MM.1S (cell line): ENCODE measurements around the gene CAMK2G.

Source experiments
- EZH2 ChIP-seq: fragments of 300-600 bp; sonication (generic); optimal IDR thresholded peaks from 2 replicates; pipeline ENCODE3; 2017; ENCODE audit warnings: low read depth, mild to moderate bottlenecking, antibody characterized with exemption, low read length, mixed read lengths
- EZH2phosphoT487 ChIP-seq: fragments of 300-600 bp; sonication (generic); IDR thresholded peaks from 2 replicates; pipeline ENCODE4 v1.6.1; 2018; ENCODE audit warnings: antibody characterized with exemption, low read length
- TF ChIP-seq, protein P1 (sequence below): fragments of 300-600 bp; sonication (generic); IDR thresholded peaks from 2 replicates; pipeline ENCODE4 v1.5.1; 2016; ENCODE audit warnings: antibody characterized with exemption, low read length, mixed read lengths

DNA sequence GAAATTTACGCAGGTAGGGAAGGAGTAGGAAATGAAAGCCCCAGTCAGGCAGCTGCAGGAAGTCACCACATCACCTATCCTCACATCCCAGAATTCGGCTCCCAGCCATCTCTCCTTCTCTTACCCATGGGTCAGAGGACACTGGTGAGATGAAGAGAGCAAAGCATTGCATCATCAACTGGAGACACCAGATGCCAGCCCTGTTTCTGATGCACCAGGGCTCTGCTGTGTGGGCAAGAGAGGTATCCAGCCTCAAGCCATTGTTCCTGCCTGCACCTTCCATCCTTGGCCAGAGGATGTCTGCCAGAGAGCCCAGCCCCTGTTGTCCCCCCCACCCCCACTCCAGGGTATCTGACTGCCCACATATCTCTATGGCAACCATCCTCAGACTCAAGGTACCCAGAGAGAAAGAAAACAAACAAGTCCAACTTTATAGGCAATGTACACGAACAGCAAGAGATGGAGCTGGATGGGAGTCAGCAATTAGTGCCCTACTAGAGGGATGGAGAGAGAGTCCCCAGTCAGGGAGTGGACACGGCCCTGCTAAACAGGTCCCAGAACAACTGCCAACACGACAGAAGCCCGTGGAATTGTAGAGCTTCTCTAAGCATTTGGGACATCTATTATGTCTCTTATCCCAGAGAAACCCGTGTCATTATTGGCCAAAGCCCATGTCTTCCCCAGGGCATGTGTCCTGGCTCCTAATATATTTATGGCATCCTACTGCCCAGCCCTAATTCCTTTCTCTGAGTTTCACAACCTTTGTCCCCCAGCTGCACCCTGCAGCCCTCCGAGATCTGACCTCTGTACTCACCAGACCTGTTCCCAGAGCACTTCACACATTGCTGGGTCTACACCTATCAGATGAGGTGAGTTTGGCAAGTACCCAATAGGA lies 2.8 kb downstream of the CAMK2G start:
- TF ChIP-seq, protein P1, sequence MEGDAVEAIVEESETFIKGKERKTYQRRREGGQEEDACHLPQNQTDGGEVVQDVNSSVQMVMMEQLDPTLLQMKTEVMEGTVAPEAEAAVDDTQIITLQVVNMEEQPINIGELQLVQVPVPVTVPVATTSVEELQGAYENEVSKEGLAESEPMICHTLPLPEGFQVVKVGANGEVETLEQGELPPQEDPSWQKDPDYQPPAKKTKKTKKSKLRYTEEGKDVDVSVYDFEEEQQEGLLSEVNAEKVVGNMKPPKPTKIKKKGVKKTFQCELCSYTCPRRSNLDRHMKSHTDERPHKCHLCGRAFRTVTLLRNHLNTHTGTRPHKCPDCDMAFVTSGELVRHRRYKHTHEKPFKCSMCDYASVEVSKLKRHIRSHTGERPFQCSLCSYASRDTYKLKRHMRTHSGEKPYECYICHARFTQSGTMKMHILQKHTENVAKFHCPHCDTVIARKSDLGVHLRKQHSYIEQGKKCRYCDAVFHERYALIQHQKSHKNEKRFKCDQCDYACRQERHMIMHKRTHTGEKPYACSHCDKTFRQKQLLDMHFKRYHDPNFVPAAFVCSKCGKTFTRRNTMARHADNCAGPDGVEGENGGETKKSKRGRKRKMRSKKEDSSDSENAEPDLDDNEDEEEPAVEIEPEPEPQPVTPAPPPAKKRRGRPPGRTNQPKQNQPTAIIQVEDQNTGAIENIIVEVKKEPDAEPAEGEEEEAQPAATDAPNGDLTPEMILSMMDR, result no peak
- TF ChIP-seq EZH2, result no peak
- TF ChIP-seq EZH2phosphoT487, result no peak
